ENCODE results near the gene B3GNT8. TPM values are rescaled to one million over a fixed set of nuclear protein-coding genes. Genes with fewer than 3 reads are reported as not detected.

Gene B3GNT8
- total and polyA plus RNA-seq, 2 experiments from 2014 or later = 0.71 to 1.8 TPM

GRCh38 chr19:41412953-41413352 lies 14.2 kb downstream of the B3GNT8 start (continued):
- TF ChIP-seq EZH2 (IDR thresholded peaks at IDR 0.05; ENCODE audit: low read depth, unreplicated experiment) = no peak
- TF ChIP-seq ZNF331 (CRISPR knock-in tag; IDR thresholded peaks at IDR 0.05; ENCODE audit: low read depth) = no peak
- TF ChIP-seq ZNF114 (CRISPR knock-in tag; IDR thresholded peaks at IDR 0.05) = no peak
- no peak for TF ChIP-seq CTCF (conservative IDR thresholded peaks at IDR 0.05; ENCODE audit: low read depth in 2 of 2)
- no peak for TF ChIP-seq ETS1 (IDR thresholded peaks at IDR 0.05)
- no peak for TF ChIP-seq NANOG (IDR thresholded peaks at IDR 0.05; ENCODE audit: borderline replicate concordance)
- TF ChIP-seq JUNB (IDR thresholded peaks at IDR 0.05; ENCODE audit: unreplicated experiment) = no peak
- TF ChIP-seq STAT1 (IDR thresholded peaks at IDR 0.05; ENCODE audit: unreplicated experiment) = no peak

GRCh38 chr19:41411968-41412265 lies 15.3 kb downstream of the B3GNT8 start:
- H3K36me3 Mint-ChIP-seq (ENCODE audit: low read depth) = peaks cover 8% of the 10 kb centered on the region; the same call in 2 of the 3 replicates

More at GRCh38 chr19:41411968-41412265, 15.3 kb downstream of the B3GNT8 start:
- TF ChIP-seq ZNF462 (CRISPR knock-in tag; IDR thresholded peaks at IDR 0.05) (no peak), JUNB (IDR thresholded peaks at IDR 0.05; ENCODE audit: unreplicated experiment) (no peak), EZH2 (IDR thresholded peaks at IDR 0.05; ENCODE audit: low read depth, unreplicated experiment) (no peak), STAT1 (IDR thresholded peaks at IDR 0.05; ENCODE audit: unreplicated experiment) (no peak), CTCF (conservative IDR thresholded peaks at IDR 0.05; ENCODE audit: low read depth in 2 of 2) (no peak), ZNF114 (CRISPR knock-in tag; IDR thresholded peaks at IDR 0.05) (no peak), CREB1 (CRISPR knock-in tag; IDR thresholded peaks at IDR 0.05; ENCODE audit: low read depth) (no peak), NANOG (IDR thresholded peaks at IDR 0.05; ENCODE audit: borderline replicate concordance) (no peak)
- H3K79me2 ChIP-seq (replicated peaks; ENCODE audit: insufficient read depth) = no peaks in the 10 kb centered on the region
- Mint-ChIP-seq H3K9me3 (no peaks in the 10 kb centered on the region), H3K27ac (no peak overlapping the region), H3K27me3 (ENCODE audit: insufficient read depth, low read depth, poor library complexity) (peaks cover 10% of the 10 kb centered on the region), H3K4me1 (peaks cover 7% of the 10 kb centered on the region), H3K4me3 (no peak overlapping the region)
- no peak overlapping the region for H3K4me3 ChIP-seq
- no peak overlapping the region for H3K4me2 ChIP-seq
- H3K36me3 ChIP-seq (ENCODE audit: insufficient read depth) = no peaks in the 10 kb centered on the region
- H3F3A ChIP-seq (replicated peaks; ENCODE audit: low read depth) = peaks cover 7% of the 10 kb centered on the region; the same call in 1 of the 2 replicates
- DNase-seq (ENCODE audit: low spot score) (no peak), ATAC-seq (no peak)
- H3K4me1 ChIP-seq (ENCODE audit: insufficient read depth) = no peaks in the 10 kb centered on the region
- no peak overlapping the region for H2AFZ ChIP-seq
- H3K9me2 ChIP-seq (ENCODE audit: insufficient read depth) = no peaks in the 10 kb centered on the region
- no peaks in the 10 kb centered on the region for H3K27me3 ChIP-seq (ENCODE audit: insufficient read depth)
- H3K27ac ChIP-seq (ENCODE audit: low read depth) = no peak overlapping the region
- H4K20me1 ChIP-seq (replicated peaks; ENCODE audit: insufficient read depth) = no peaks in the 10 kb centered on the region

Data from GM23338 (cell line).